HL-60 (cell line): Measurements from ENCODE around the gene DENND4C.

Experiments
- DNase-seq, 2 experiments: peaks; one replicate each; pipeline ENCODE4 v3.0.0-alpha.2; 2010 to 2020; ENCODE audit warnings: low read depth in 1 of 2, low spot score in 1 of 2
- H3K27ac ChIP-seq: fragments of 250-450 bp; sonication (Bioruptor Pico); replicated peaks from 2 replicates; pipeline ENCODE4 v1.5.1; 2020; ENCODE audit warnings: mild to moderate bottlenecking, moderate library complexity
- H3K27me3 ChIP-seq: fragments of 250-450 bp; sonication (Bioruptor Pico); 2 replicates; pipeline ENCODE4 v1.5.1; 2021; ENCODE audit warnings: mild to moderate bottlenecking, moderate library complexity; ENCODE audit not compliant: insufficient read depth, poor library complexity, severe bottlenecking
- H3K4me3 ChIP-seq: replicated peaks from 2 replicates; pipeline ENCODE4 v1.5.1; 2011; ENCODE audit warnings: mild to moderate bottlenecking, control low read depth, low read length; ENCODE audit not compliant: insufficient read depth
- GABPA ChIP-seq: IDR thresholded peaks from 2 replicates; pipeline ENCODE4 v1.6.1; 2012; ENCODE audit warnings: low read depth
- POLR2AphosphoS5 ChIP-seq: IDR thresholded peaks from 2 replicates; pipeline ENCODE4 v1.6.1; 2012; ENCODE audit warnings: low read depth
- SPI1 ChIP-seq: IDR thresholded peaks from 2 replicates; pipeline ENCODE4 v1.6.1; 2012; ENCODE audit warnings: low read depth, mild to moderate bottlenecking, borderline replicate concordance
- TF ChIP-seq, protein P1 (sequence below): IDR thresholded peaks from 2 replicates; pipeline ENCODE4 v1.6.1; 2012; ENCODE audit warnings: low read depth; ENCODE audit not compliant: insufficient replicate concordance
- TF ChIP-seq, protein P2 (sequence below): IDR thresholded peaks from one replicate; pipeline ENCODE4 v1.5.1; 2011; ENCODE audit warnings: low read length, control low read depth, inconsistent platforms; ENCODE audit not compliant: insufficient read depth

The DENND4C gene

DNA sequence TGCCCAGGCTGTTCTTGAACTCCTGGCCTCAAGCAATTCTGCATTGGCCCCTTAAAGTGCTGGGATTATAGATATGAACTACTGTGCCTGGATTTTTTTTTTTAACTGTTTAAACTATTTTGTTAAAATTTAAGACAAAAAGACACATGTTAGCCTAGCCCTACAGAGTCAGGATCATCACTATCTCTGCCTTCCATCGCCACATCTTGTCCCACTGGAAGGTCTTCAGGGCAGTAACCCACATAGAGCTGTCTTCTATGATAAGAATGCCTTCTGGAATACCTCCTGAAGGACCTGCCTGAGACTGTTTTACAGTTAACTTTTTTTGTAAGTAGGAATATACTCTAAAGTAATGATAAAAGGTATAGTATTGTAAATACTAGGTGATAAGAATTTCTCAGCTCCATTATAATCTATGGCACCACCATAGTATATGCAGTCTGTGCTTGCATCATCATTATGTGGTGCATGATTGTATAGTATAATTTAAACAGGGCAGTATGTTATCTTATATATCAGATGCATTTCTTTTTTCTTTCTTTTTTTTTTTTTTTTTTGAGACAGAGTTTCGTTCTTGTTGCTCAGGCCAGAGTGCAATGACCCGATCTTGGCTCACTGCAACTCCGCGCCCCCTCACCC, 52.7 kb downstream of the DENND4C start:
- Histone ChIP-seq H3K27me3 (no peaks in the 10 kb centered on the region), H3K4me3 (no peak overlapping the region), H3K27ac (no peak overlapping the region)
- DNase-seq, result no peak
- TF ChIP-seq POLR2AphosphoS5, result no peak
- TF ChIP-seq, protein P1, sequence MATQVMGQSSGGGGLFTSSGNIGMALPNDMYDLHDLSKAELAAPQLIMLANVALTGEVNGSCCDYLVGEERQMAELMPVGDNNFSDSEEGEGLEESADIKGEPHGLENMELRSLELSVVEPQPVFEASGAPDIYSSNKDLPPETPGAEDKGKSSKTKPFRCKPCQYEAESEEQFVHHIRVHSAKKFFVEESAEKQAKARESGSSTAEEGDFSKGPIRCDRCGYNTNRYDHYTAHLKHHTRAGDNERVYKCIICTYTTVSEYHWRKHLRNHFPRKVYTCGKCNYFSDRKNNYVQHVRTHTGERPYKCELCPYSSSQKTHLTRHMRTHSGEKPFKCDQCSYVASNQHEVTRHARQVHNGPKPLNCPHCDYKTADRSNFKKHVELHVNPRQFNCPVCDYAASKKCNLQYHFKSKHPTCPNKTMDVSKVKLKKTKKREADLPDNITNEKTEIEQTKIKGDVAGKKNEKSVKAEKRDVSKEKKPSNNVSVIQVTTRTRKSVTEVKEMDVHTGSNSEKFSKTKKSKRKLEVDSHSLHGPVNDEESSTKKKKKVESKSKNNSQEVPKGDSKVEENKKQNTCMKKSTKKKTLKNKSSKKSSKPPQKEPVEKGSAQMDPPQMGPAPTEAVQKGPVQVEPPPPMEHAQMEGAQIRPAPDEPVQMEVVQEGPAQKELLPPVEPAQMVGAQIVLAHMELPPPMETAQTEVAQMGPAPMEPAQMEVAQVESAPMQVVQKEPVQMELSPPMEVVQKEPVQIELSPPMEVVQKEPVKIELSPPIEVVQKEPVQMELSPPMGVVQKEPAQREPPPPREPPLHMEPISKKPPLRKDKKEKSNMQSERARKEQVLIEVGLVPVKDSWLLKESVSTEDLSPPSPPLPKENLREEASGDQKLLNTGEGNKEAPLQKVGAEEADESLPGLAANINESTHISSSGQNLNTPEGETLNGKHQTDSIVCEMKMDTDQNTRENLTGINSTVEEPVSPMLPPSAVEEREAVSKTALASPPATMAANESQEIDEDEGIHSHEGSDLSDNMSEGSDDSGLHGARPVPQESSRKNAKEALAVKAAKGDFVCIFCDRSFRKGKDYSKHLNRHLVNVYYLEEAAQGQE, result no peak
- TF ChIP-seq SPI1, result no peak
- TF ChIP-seq GABPA, result no peak
- TF ChIP-seq, protein P2, sequence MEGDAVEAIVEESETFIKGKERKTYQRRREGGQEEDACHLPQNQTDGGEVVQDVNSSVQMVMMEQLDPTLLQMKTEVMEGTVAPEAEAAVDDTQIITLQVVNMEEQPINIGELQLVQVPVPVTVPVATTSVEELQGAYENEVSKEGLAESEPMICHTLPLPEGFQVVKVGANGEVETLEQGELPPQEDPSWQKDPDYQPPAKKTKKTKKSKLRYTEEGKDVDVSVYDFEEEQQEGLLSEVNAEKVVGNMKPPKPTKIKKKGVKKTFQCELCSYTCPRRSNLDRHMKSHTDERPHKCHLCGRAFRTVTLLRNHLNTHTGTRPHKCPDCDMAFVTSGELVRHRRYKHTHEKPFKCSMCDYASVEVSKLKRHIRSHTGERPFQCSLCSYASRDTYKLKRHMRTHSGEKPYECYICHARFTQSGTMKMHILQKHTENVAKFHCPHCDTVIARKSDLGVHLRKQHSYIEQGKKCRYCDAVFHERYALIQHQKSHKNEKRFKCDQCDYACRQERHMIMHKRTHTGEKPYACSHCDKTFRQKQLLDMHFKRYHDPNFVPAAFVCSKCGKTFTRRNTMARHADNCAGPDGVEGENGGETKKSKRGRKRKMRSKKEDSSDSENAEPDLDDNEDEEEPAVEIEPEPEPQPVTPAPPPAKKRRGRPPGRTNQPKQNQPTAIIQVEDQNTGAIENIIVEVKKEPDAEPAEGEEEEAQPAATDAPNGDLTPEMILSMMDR, result no peak

DNA sequence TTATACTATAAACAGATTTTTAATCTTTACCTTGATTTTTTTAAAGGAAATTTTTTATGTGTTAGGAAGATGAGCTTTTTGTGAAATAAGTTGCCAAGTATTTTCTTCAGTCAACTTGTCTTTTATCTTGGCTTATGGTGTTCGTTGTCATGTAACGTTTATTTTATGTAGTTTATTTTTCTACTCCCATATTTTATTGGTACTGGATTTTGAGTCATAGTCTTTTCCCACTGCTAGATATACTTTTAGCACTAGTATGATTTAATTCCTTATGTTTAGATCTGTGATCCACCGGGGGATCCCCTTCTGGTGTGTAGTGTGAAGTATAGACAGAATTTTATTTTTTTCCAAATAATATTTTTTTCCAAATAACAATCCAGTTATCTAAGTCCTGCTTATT, 54.2 kb downstream of the DENND4C start:
- Histone ChIP-seq H3K27ac (no peak overlapping the region), H3K4me3 (no peak overlapping the region), H3K27me3 (no peaks in the 10 kb centered on the region)
- DNase-seq, result no peak
- TF ChIP-seq POLR2AphosphoS5 (no peak), GABPA (no peak), SPI1 (no peak)
- TF ChIP-seq, protein P1, result no peak
- TF ChIP-seq, protein P2, result no peak

DNA sequence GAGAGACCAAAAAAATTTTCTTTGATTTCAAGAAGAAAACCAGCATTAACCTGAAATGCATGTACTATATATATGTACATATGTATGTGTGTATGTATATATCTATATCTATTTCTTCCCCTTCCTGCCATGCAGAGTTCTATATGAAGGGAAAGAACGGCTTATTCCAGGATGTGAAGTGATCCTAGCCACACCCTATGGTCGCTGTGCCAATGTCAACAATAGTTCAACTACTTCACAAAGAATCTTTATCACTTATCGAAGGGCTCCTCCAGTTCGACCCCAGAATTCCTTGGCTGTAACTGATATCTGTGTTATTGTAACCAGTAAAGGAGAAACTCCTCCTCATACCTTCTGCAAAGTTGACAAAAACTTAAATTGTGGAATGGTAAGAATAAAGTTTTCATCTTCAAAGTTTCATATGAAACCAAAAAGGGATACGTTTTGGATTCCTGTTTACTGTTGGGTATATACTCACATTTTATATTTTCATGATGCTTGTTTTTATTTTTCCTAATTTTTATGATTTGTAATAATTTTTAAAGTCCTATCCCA, 56.2 kb downstream of the DENND4C start:
- Histone ChIP-seq H3K27ac (no peak overlapping the region), H3K27me3 (no peaks in the 10 kb centered on the region), H3K4me3 (no peak overlapping the region)
- TF ChIP-seq, protein P1, result no peak
- TF ChIP-seq GABPA (no peak), SPI1 (no peak), POLR2AphosphoS5 (no peak)
- TF ChIP-seq, protein P2, result no peak
- no peak for DNase-seq
